BJ (cell line): Measurements from ENCODE around the gene DIAPH3. TPM values are rescaled to one million over a fixed set of nuclear protein-coding genes. Genes with fewer than 3 reads are reported as not detected.

Experiments used
- CTCF ChIA-PET: fragments of 350-600 bp; formaldehyde crosslinking; extraction: SDS; loops from one replicate; lab custom pipeline; 2021; ENCODE audit warnings: antibody characterized with exemption, inconsistent platforms; lab: Yijun Ruan, JAX
- POLR2A ChIA-PET: fragments of 300-600 bp; sonication (Branson Sonifier 250); formaldehyde crosslinking; extraction: SDS; loops from one replicate; lab custom pipeline; 2021; ENCODE audit warnings: antibody characterized with exemption; lab: Charles Lee
- DNase-seq: peaks from one replicate; pipeline ENCODE4 v3.0.0-alpha.2; 2011; ENCODE audit warnings: low read depth
- H3K27me3 ChIP-seq: 2 replicates; pipeline ENCODE4 v1.6.0; 2011; ENCODE audit warnings: low read length; ENCODE audit not compliant: control insufficient read depth, insufficient read depth
- H3K36me3 ChIP-seq: 2 replicates; pipeline ENCODE4 v1.5.1; 2011; ENCODE audit warnings: low read length; ENCODE audit not compliant: control insufficient read depth, insufficient read depth
- H3K4me3 ChIP-seq: 2 replicates; pipeline ENCODE4 v1.5.1; 2011; ENCODE audit warnings: low read depth, mild to moderate bottlenecking, control low read depth, low read length
- CTCF ChIP-seq: IDR thresholded peaks from 2 replicates; pipeline ENCODE4 v1.5.1; 2011; ENCODE audit warnings: low read depth, mild to moderate bottlenecking, control low read depth, inconsistent platforms, low read length, moderate library complexity; ENCODE audit not compliant: insufficient read depth
- polyA plus RNA-seq: library from polyadenylated mRNA; depleted of rRNA; stranded (reverse); fragments of >200 nt; gene quantifications from 2 replicates; pipeline ENCODE4 v1.2.3, GENCODE V29; 2011

DIAPH3 gene
- polyA plus RNA-seq, 1 experiment: 8.5 TPM

GRCh38 chr13:59780058-59780457, 383.7 kb downstream of the DIAPH3 start:
- TF ChIP-seq CTCF: no peak
- DNase-seq: no peak
- CTCF ChIA-PET: no interaction called here
- POLR2A ChIA-PET: no interaction called here
- no peaks in the 10 kb centered on the region for H3K36me3 ChIP-seq
- H3K27me3 ChIP-seq: no peaks in the 10 kb centered on the region
- H3K4me3 ChIP-seq: no peak overlapping the region

GRCh38 chr13:59776924-59777690, 386.6 kb downstream of the DIAPH3 start:
- no peak for TF ChIP-seq CTCF
- DNase-seq: peak; percentile 49
- no peaks in the 10 kb centered on the region for H3K27me3 ChIP-seq
- CTCF ChIA-PET: interaction anchor here (0.8 kb wide), 1 partner anchor 130 kb away, joined by 3 read pairs; no protein-coding TSS in a partner anchor
- H3K36me3 ChIP-seq: no peaks in the 10 kb centered on the region
- POLR2A ChIA-PET: no interaction called here
- H3K4me3 ChIP-seq: no peak overlapping the region

- ChIA-PET CTCF (interaction anchor here (0.7 to 1.7 kb wide), 6 partner anchors 15 to 383 kb away, joined by 3 to 6 read pairs (median 3); no protein-coding TSS in a partner anchor), POLR2A (interaction anchor here (0.5 kb wide), 1 partner anchor 553 kb away, joined by 3 read pairs; no protein-coding TSS in a partner anchor)
- peak; percentile 48 for DNase-seq
- no peak for TF ChIP-seq CTCF
- Histone ChIP-seq H3K4me3 (no peak overlapping the region), H3K27me3 (no peaks in the 10 kb centered on the region), H3K36me3 (no peaks in the 10 kb centered on the region)
Measured at GRCh38 chr13:59774491-59774971, 389.2 kb downstream of the DIAPH3 start.

GRCh38 chr13:59771272-59771671, 392.5 kb downstream of the DIAPH3 start:
- TF ChIP-seq CTCF: peak; percentile 76

GRCh38 chr13:59770451-59770850, 393.3 kb downstream of the DIAPH3 start:
- DNase-seq: no peak
- H3K27me3 ChIP-seq: no peaks in the 10 kb centered on the region
- ChIA-PET CTCF (interaction anchor here (0.6 to 2.8 kb wide), 20 partner anchors 10 to 765 kb away, joined by 3 to 28 read pairs (median 4); no protein-coding TSS in a partner anchor), POLR2A (no interaction called here)
- no peak for TF ChIP-seq CTCF
- H3K36me3 ChIP-seq: no peaks in the 10 kb centered on the region
- H3K4me3 ChIP-seq: no peak overlapping the region

More at GRCh38 chr13:59771272-59771671, 392.5 kb downstream of the DIAPH3 start:
- CTCF ChIA-PET: interaction anchor here (0.6 to 2.8 kb wide), 24 partner anchors 11 to 455 kb away, joined by 3 to 28 read pairs (median 4); no protein-coding TSS in a partner anchor
- no peak overlapping the region for H3K4me3 ChIP-seq
- POLR2A ChIA-PET: no interaction called here
- no peaks in the 10 kb centered on the region for H3K36me3 ChIP-seq
- no peak for DNase-seq
- no peaks in the 10 kb centered on the region for H3K27me3 ChIP-seq
